HFF-Myc (cell line): ENCODE measurements around the gene ALDH1L1.

Experiments used
- DNase-seq: peaks from one replicate; pipeline ENCODE4 v3.0.0-alpha.2; 2011; ENCODE audit warnings: low read depth; ENCODE audit errors: extremely low read depth
- H3K4me3 ChIP-seq: replicated peaks from 2 replicates; pipeline ENCODE4 v1.5.1; 2011; ENCODE audit warnings: low read depth, mild to moderate bottlenecking, control low read depth, low read length
- CTCF ChIP-seq: IDR thresholded peaks from 2 replicates; pipeline ENCODE4 v1.5.1; 2012; ENCODE audit warnings: mild to moderate bottlenecking, low read depth, low read length, control low read depth; ENCODE audit errors: missing control alignments

Gene ALDH1L1

GRCh38 chr3:126180477-126181397 is at the start of gene ALDH1L1:
ALDH1L1 (minus strand) TSS chr3:126180586; CDS start chr3:126160979, 19,607 bp downstream.
- no peak for DNase-seq
- peak within 1 kb of the TSS; percentile 25 for H3K4me3 ChIP-seq
- TF ChIP-seq CTCF: no peak

- DNase-seq: no peak
- no peak overlapping the region for H3K4me3 ChIP-seq
- no peak for TF ChIP-seq CTCF
Observed at GRCh38 chr3:126226374-126226773, 46.0 kb upstream of the ALDH1L1 start.

GRCh38 chr3:126216416-126216815 is 36.0 kb upstream of the ALDH1L1 start:
- DNase-seq: no peak
- TF ChIP-seq CTCF: no peak
- H3K4me3 ChIP-seq: no peak overlapping the region

GRCh38 chr3:126213379-126214028 is 33.1 kb upstream of the ALDH1L1 start:
- DNase-seq: no peak
- TF ChIP-seq CTCF: no peak
- H3K4me3 ChIP-seq: peak overlapping the region; percentile 38

GRCh38 chr3:126212620-126213378 is 32.4 kb upstream of the ALDH1L1 start:
- peak overlapping the region; percentile 38 for H3K4me3 ChIP-seq
- TF ChIP-seq CTCF: peak; percentile 23
- no peak for DNase-seq

GRCh38 chr3:126212250-126212619 is 31.8 kb upstream of the ALDH1L1 start:
- no peak for TF ChIP-seq CTCF
- no peak for DNase-seq
- H3K4me3 ChIP-seq: no peak overlapping the region
